HG03066 (cell line): Measurements from ENCODE around the gene CD177.
"Not testable (repeated sequence)": the region's sequence is repeated elsewhere in the genome, so short reads cannot be mapped to it uniquely, and the experiment has no call there.

Experiments
- ATAC-seq: cut with Tn5 transposase; IDR thresholded peaks from one replicate; pipeline ENCODE4 v1.9.1; 2021; ENCODE audit warnings: low read depth; ENCODE audit not compliant: unreplicated experiment

CD177 gene

GRCh38 chr19:43380008-43380407 lies 26.5 kb downstream of the CD177 start:
- ATAC-seq, result no peak

- ATAC-seq, result no peak
Measured at GRCh38 chr19:43380771-43381386, 27.4 kb downstream of the CD177 start.

GRCh38 chr19:43382586-43383216 lies 29.2 kb downstream of the CD177 start:
- ATAC-seq, result not testable (repeated sequence)

GRCh38 chr19:43383254-43383653 lies 29.8 kb downstream of the CD177 start:
- not testable (repeated sequence) for ATAC-seq

- not testable (repeated sequence) for ATAC-seq
Measured at GRCh38 chr19:43383759-43384158, 30.3 kb downstream of the CD177 start.

- ATAC-seq, result not testable (repeated sequence)
Measured at GRCh38 chr19:43390903-43391551, 37.5 kb downstream of the CD177 start.

- not testable (repeated sequence) for ATAC-seq
Measured at GRCh38 chr19:43391552-43391935, 38.1 kb downstream of the CD177 start.

- ATAC-seq, result not testable (repeated sequence)
Measured at GRCh38 chr19:43393501-43393900, 40.0 kb downstream of the CD177 start.

GRCh38 chr19:43395561-43395960 lies 42.1 kb downstream of the CD177 start:
- ATAC-seq, result no peak

GRCh38 chr19:43406297-43406696 lies 52.8 kb downstream of the CD177 start:
- no peak for ATAC-seq

- ATAC-seq, result no peak
Measured at GRCh38 chr19:43407416-43408005, 54.0 kb downstream of the CD177 start.

- ATAC-seq, result no peak
Measured at GRCh38 chr19:43408043-43408442, 54.6 kb downstream of the CD177 start.

- ATAC-seq, result no peak
Measured at GRCh38 chr19:43409415-43409814, 55.9 kb downstream of the CD177 start.

GRCh38 chr19:43412441-43412840 lies 59.0 kb downstream of the CD177 start:
- ATAC-seq, result no peak
